ENCODE measurements around the gene ZFP36L2. TPM values are rescaled to one million over a fixed set of nuclear protein-coding genes. Genes with fewer than 3 reads are reported as not detected.

The ZFP36L2 gene
- total and polyA plus RNA-seq, 2 donors (not counting 1 experiment from before 2014, with no cell fraction given), result 16.7 to 26.7 TPM

DNA sequence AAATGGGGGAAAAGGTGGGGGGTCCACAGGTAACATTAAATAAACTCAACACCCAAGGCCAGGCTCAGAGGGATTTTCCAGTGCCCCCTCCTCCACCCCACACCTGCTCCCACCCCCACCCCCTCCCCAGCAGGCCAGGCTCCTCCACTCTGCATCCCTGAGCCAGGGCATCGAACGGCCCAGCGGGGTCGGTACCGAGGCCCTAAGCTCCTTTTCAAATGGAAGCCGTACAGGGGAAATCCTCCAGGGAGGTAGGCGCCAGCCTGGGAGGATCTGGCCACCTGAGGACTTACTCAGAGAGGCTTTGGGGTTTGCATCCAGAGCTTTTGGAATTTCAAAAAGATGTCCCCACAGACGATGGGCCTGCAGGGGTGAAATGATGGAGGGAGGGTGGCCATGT is 46.5 kb downstream of the ZFP36L2 start:
- H3K9ac ChIP-seq (ENCODE audit: insufficient read depth, low read length), result no peak overlapping the region
- no peak overlapping the region for H3K4me2 ChIP-seq (ENCODE audit: extremely low read depth, insufficient read depth, low read length)
- H3K4me1 ChIP-seq (ENCODE audit: control insufficient read depth, extremely low read depth, insufficient read depth, low read length), result peaks cover 5% of the 10 kb centered on the region
- H3K27ac ChIP-seq (ENCODE audit: insufficient read depth, low read length), result no peak overlapping the region
- no peaks in the 10 kb centered on the region for H3K27me3 ChIP-seq (ENCODE audit: control insufficient read depth, insufficient read depth, low read length)
- H3K4me3 ChIP-seq (replicated peaks in 1 of 4; ENCODE audit: control extremely low read depth in 1 of 4, insufficient read depth in 1 of 4, low read depth in 3 of 4, low read length in 4 of 4), result no peak overlapping the region
- DNase-seq (ENCODE audit: low read depth in 2 of 2), result no peak
- no peak overlapping the region for H2AFZ ChIP-seq (ENCODE audit: low read length)
- no peaks in the 10 kb centered on the region for H3K9me3 ChIP-seq (ENCODE audit: control insufficient read depth, insufficient read depth, low read depth, low read length)
- no peak for TF ChIP-seq EZH2 (IDR thresholded peaks at IDR 0.05; ENCODE audit: low read length, missing control alignments)
- TF ChIP-seq, protein P1, sequence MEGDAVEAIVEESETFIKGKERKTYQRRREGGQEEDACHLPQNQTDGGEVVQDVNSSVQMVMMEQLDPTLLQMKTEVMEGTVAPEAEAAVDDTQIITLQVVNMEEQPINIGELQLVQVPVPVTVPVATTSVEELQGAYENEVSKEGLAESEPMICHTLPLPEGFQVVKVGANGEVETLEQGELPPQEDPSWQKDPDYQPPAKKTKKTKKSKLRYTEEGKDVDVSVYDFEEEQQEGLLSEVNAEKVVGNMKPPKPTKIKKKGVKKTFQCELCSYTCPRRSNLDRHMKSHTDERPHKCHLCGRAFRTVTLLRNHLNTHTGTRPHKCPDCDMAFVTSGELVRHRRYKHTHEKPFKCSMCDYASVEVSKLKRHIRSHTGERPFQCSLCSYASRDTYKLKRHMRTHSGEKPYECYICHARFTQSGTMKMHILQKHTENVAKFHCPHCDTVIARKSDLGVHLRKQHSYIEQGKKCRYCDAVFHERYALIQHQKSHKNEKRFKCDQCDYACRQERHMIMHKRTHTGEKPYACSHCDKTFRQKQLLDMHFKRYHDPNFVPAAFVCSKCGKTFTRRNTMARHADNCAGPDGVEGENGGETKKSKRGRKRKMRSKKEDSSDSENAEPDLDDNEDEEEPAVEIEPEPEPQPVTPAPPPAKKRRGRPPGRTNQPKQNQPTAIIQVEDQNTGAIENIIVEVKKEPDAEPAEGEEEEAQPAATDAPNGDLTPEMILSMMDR (conservative IDR thresholded peaks at IDR 0.05 in 1 of 2, IDR thresholded peaks at IDR 0.05 in 1 of 2; ENCODE audit: low read depth in 1 of 2, low read length in 2 of 2), result no peak
- H3K79me2 ChIP-seq (ENCODE audit: control insufficient read depth, insufficient read depth, low read length), result no peaks in the 10 kb centered on the region
- no peaks in the 10 kb centered on the region for H3K36me3 ChIP-seq (ENCODE audit: control insufficient read depth, insufficient read depth, low read length)
- H4K20me1 ChIP-seq (ENCODE audit: control insufficient read depth, extremely low read depth, insufficient read depth, low read length), result no peaks in the 10 kb centered on the region

GRCh38 chr2:43178602-43179542 is 47.5 kb downstream of the ZFP36L2 start:
- Histone ChIP-seq H4K20me1 (ENCODE audit: control insufficient read depth, extremely low read depth, insufficient read depth, low read length) (no peaks in the 10 kb centered on the region), H3K79me2 (ENCODE audit: control insufficient read depth, insufficient read depth, low read length) (no peaks in the 10 kb centered on the region), H3K27me3 (ENCODE audit: control insufficient read depth, insufficient read depth, low read length) (no peaks in the 10 kb centered on the region), H3K4me3 (replicated peaks in 1 of 4; ENCODE audit: control extremely low read depth in 1 of 4, insufficient read depth in 1 of 4, low read depth in 3 of 4, low read length in 4 of 4) (no peak overlapping the region), H2AFZ (ENCODE audit: low read length) (peak overlapping the region; percentile 76), H3K36me3 (ENCODE audit: control insufficient read depth, insufficient read depth, low read length) (no peaks in the 10 kb centered on the region), H3K4me2 (ENCODE audit: extremely low read depth, insufficient read depth, low read length) (peak overlapping the region; percentile 69), H3K9me3 (ENCODE audit: control insufficient read depth, insufficient read depth, low read depth, low read length) (no peaks in the 10 kb centered on the region), H3K9ac (ENCODE audit: insufficient read depth, low read length) (no peak overlapping the region), H3K27ac (ENCODE audit: insufficient read depth, low read length) (peak overlapping the region; percentile 51), H3K4me1 (ENCODE audit: control insufficient read depth, extremely low read depth, insufficient read depth, low read length) (peaks cover 2% of the 10 kb centered on the region)
- TF ChIP-seq, protein P1 (conservative IDR thresholded peaks at IDR 0.05 in 1 of 2, IDR thresholded peaks at IDR 0.05 in 1 of 2; ENCODE audit: low read depth in 1 of 2, low read length in 2 of 2), result no peak
- TF ChIP-seq EZH2 (IDR thresholded peaks at IDR 0.05; ENCODE audit: low read length, missing control alignments), result no peak
- peak; percentile 78 to 93 for DNase-seq (ENCODE audit: low read depth in 2 of 2)

DNA sequence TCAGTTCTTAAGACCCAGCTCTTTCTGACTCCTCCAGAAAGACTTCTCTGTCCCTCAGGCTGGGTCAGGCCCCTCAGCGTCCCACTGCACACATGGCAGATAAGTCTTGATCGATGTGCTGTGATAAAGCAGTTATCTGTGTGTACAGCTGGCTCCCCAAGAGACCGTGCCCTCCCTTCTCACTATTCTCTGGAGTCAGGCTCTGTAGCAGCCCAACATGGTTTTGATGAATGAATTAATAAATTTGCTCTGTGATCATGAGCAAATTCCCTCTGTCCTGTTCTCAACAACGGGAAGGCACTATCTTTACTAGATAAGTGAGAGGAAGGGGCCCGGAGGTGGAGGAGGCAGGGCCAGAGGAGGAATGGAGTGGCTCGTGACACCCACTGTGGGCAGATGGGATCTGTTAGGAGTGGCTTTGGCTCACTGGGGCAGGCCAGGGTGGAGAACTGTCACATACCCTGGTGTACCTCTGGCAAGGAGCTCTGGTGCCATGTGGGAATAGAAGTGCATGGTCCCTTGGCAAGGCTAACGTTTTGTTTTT is 48.3 kb downstream of the ZFP36L2 start:
- no peak for DNase-seq (ENCODE audit: low read depth in 2 of 2)
- Histone ChIP-seq H3K4me2 (ENCODE audit: extremely low read depth, insufficient read depth, low read length) (no peak overlapping the region), H3K9me3 (ENCODE audit: control insufficient read depth, insufficient read depth, low read depth, low read length) (no peaks in the 10 kb centered on the region), H4K20me1 (ENCODE audit: control insufficient read depth, extremely low read depth, insufficient read depth, low read length) (no peaks in the 10 kb centered on the region), H3K27ac (ENCODE audit: insufficient read depth, low read length) (no peak overlapping the region), H3K4me3 (replicated peaks in 1 of 4; ENCODE audit: control extremely low read depth in 1 of 4, insufficient read depth in 1 of 4, low read depth in 3 of 4, low read length in 4 of 4) (no peak overlapping the region), H3K36me3 (ENCODE audit: control insufficient read depth, insufficient read depth, low read length) (no peaks in the 10 kb centered on the region), H3K4me1 (ENCODE audit: control insufficient read depth, extremely low read depth, insufficient read depth, low read length) (peaks cover 2% of the 10 kb centered on the region), H3K79me2 (ENCODE audit: control insufficient read depth, insufficient read depth, low read length) (no peaks in the 10 kb centered on the region), H2AFZ (ENCODE audit: low read length) (no peak overlapping the region), H3K9ac (ENCODE audit: insufficient read depth, low read length) (no peak overlapping the region), H3K27me3 (ENCODE audit: control insufficient read depth, insufficient read depth, low read length) (no peaks in the 10 kb centered on the region)
- TF ChIP-seq, protein P1 (conservative IDR thresholded peaks at IDR 0.05 in 1 of 2, IDR thresholded peaks at IDR 0.05 in 1 of 2; ENCODE audit: low read depth in 1 of 2, low read length in 2 of 2), result no peak
- no peak for TF ChIP-seq EZH2 (IDR thresholded peaks at IDR 0.05; ENCODE audit: low read length, missing control alignments)

Measured in fibroblast of lung (primary cell).